Cardiac muscle cell (in vitro differentiated cells and primary cell): ENCODE measurements around the gene PPP1R12C. TPM values are rescaled to one million over a fixed set of nuclear protein-coding genes. Genes with fewer than 3 reads are reported as not detected.
A peak's percentile ranks its signal among the peaks of the same experiment; 100 is the strongest.

Source experiments
- DNase-seq, 2 donors: peaks; one replicate each; pipeline versions ENCODE4 v3.0.0 to v3.0.0-alpha.2; 2010 to 2017; ENCODE audit warnings: low read depth in 1 of 2, low spot score in 1 of 2
- H3K27ac ChIP-seq: fragments of 200-600 bp; sonication (generic); 2 replicates; pipeline ENCODE4 v1.5.1; 2016
- H3K27me3 ChIP-seq: fragments of 200-600 bp; sonication (generic); 2 replicates; pipeline ENCODE4 v1.6.0; 2016; ENCODE audit warnings: control low read depth
- H3K36me3 ChIP-seq: fragments of 200-600 bp; sonication (generic); 2 replicates; pipeline ENCODE4 v1.5.1; 2016; ENCODE audit warnings: control low read depth
- H3K4me1 ChIP-seq: fragments of 200-600 bp; sonication (generic); 2 replicates; pipeline ENCODE4 v1.8.1; 2017; ENCODE audit warnings: low read depth, mild to moderate bottlenecking, mixed run types
- H3K4me3 ChIP-seq: fragments of 200-600 bp; sonication (generic); 2 replicates; pipeline ENCODE4 v1.5.1; 2016; ENCODE audit warnings: mild to moderate bottlenecking
- H3K9me3 ChIP-seq: fragments of 200-600 bp; sonication (generic); 2 replicates; pipeline ENCODE4 v1.5.1; 2017; ENCODE audit warnings: low read depth, mild to moderate bottlenecking, control low read depth
- polyA plus RNA-seq: library from polyadenylated mRNA; unstranded; fragments of >200 nt; fragmentation: Nextera tagmentation; extraction: Ambion mirVana; gene quantifications from 2 replicates; pipeline ENCODE4 v1.2.1, GENCODE V29; 2016
- total RNA-seq: library from RNA; depleted of rRNA; stranded (reverse); fragments of >200 nt; gene quantifications from 2 replicates; pipeline ENCODE4 v1.2.3, GENCODE V29; 2016
- TF ChIP-seq, protein P1 (sequence below): IDR thresholded peaks from 2 replicates; pipeline ENCODE4 v1.5.1; 2012; ENCODE audit warnings: low read depth, mild to moderate bottlenecking, low read length

The PPP1R12C gene
- total and polyA plus RNA-seq, 2 experiments from 2014 or later, result 38.0 to 107 TPM

DNA sequence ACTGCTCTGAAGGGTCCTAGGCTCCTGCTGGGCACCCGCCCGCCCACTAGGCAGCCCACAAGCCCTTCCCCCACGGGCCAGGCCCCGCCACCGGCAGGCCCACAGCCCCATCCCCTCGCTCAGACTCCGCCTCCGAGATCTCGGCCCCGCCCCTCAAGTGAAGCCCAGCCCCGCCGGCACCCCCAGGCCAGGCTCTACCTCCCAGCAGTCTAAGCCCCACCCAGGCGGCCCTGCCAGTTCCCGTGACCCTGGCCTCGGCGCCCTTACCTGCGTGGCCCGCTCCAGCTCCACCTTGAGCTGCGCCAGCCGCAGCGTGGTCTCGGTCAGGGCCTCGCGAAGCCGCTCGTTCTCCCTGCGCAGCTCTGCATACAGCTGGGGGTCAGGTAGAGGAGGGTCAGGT lies 25.5 kb downstream of the PPP1R12C start:
- Histone ChIP-seq H3K27me3 (no peaks in the 10 kb centered on the region), H3K4me3 (no peak overlapping the region), H3K4me1 (no peaks in the 10 kb centered on the region), H3K36me3 (peaks cover 2% of the 10 kb centered on the region), H3K27ac (no peak overlapping the region), H3K9me3 (no peaks in the 10 kb centered on the region)
- TF ChIP-seq, protein P1, sequence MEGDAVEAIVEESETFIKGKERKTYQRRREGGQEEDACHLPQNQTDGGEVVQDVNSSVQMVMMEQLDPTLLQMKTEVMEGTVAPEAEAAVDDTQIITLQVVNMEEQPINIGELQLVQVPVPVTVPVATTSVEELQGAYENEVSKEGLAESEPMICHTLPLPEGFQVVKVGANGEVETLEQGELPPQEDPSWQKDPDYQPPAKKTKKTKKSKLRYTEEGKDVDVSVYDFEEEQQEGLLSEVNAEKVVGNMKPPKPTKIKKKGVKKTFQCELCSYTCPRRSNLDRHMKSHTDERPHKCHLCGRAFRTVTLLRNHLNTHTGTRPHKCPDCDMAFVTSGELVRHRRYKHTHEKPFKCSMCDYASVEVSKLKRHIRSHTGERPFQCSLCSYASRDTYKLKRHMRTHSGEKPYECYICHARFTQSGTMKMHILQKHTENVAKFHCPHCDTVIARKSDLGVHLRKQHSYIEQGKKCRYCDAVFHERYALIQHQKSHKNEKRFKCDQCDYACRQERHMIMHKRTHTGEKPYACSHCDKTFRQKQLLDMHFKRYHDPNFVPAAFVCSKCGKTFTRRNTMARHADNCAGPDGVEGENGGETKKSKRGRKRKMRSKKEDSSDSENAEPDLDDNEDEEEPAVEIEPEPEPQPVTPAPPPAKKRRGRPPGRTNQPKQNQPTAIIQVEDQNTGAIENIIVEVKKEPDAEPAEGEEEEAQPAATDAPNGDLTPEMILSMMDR, result no peak
- no peak for DNase-seq

DNA sequence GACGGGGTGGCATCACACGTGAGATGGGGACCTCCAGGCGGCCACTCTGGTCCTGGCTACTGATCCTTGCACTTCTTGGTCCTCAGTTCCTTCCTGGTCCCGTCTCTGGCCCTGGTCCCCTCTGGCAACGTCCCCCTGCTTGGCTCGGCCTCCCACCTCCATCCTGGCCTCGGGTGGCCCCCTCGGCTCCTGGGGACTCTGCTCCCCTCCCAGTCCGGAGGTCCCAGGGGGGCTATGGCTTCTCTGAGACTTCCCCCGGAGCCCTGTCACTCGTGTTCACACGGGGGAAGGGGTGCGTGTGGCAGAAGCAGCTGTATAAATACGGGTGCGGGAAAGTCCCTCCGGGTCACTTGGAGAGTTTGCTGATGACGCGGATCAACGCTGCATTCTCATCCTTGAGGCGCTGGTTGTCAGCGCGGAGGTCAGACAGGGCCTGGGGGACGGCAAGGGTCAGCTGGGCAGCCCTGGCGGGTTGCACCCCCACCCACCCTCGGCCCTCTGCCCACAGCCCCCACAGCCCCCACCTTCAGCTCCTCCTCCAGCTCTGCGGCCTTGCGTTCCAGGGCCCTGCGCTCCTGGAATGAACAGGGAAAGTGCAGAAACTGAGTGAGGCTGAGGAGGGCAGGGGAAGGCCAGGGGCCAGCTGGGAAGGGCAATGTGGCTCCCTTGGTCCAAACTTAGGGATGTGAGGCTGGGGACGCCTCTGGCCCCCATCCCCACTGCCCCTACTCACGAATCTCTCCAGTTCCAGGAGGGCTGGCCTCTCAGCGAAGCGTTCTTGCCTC lies 26.1 kb downstream of the PPP1R12C start:
- no peak for DNase-seq
- Histone ChIP-seq H3K27me3 (peaks cover 1% of the 10 kb centered on the region), H3K4me1 (peaks cover 1% of the 10 kb centered on the region), H3K27ac (no peak overlapping the region), H3K4me3 (no peak overlapping the region), H3K36me3 (peaks cover 2% of the 10 kb centered on the region), H3K9me3 (no peaks in the 10 kb centered on the region)
- TF ChIP-seq, protein P1, result no peak

DNA sequence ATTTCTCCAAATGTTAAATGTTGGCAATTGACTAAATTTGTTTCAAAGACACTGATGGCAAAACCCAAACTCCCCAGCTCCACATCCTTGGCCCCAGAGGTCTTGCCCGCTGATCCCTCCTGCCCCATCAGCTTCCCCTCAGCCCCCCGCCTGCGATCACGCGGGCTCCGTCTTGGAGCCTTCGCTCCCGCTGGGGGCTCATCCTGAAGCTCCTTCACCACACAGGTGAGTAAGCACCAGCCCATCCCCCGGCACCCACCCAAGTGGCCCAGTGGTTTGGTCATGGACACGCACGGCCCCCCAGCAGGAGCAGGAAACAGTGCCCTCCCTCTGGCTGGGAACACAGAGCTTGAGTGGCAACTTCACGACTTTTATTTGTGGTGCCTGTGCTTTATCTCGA lies 26.9 kb downstream of the PPP1R12C start:
- no peak overlapping the region for H3K4me3 ChIP-seq
- H3K27me3 ChIP-seq, result peaks cover 9% of the 10 kb centered on the region
- H3K27ac ChIP-seq, result no peak overlapping the region
- H3K4me1 ChIP-seq, result peaks cover 2% of the 10 kb centered on the region
- TF ChIP-seq, protein P1, result no peak
- no peaks in the 10 kb centered on the region for H3K9me3 ChIP-seq
- peaks cover 2% of the 10 kb centered on the region for H3K36me3 ChIP-seq
- DNase-seq, result no peak

DNA sequence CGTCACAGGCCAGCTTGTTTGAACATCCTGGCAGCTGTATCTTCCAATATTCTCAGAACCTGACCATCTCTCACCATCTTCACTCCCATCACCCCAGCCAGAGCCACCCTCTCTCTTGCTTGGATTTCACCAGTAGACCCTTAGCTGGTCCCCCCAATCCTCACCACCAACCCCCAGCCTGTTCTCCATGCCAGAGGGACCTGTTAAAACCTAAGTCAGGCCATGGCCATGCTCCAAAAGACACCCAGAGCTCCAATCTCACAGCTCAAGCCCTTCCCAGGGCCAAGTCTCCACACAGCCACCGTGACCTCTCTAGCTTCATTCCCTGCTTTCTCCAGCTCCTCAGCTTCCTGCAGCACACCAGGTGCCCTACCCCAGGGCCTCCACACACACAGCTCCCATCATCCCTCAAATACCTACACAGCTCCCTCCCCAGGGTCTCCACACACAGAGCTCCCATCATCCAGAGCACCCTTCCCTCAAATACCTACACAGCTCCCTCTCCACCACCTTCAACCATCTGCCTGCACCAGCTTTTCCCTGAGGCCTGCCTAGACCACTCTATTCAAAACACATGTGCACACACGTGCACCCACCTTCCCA lies 28.0 kb downstream of the PPP1R12C start:
- no peaks in the 10 kb centered on the region for H3K36me3 ChIP-seq
- H3K4me1 ChIP-seq, result peaks cover 2% of the 10 kb centered on the region
- no peak overlapping the region for H3K27ac ChIP-seq
- peaks cover 20% of the 10 kb centered on the region for H3K27me3 ChIP-seq
- no peak for DNase-seq
- TF ChIP-seq, protein P1, result no peak
- H3K9me3 ChIP-seq, result no peaks in the 10 kb centered on the region
- H3K4me3 ChIP-seq, result no peak overlapping the region

DNA sequence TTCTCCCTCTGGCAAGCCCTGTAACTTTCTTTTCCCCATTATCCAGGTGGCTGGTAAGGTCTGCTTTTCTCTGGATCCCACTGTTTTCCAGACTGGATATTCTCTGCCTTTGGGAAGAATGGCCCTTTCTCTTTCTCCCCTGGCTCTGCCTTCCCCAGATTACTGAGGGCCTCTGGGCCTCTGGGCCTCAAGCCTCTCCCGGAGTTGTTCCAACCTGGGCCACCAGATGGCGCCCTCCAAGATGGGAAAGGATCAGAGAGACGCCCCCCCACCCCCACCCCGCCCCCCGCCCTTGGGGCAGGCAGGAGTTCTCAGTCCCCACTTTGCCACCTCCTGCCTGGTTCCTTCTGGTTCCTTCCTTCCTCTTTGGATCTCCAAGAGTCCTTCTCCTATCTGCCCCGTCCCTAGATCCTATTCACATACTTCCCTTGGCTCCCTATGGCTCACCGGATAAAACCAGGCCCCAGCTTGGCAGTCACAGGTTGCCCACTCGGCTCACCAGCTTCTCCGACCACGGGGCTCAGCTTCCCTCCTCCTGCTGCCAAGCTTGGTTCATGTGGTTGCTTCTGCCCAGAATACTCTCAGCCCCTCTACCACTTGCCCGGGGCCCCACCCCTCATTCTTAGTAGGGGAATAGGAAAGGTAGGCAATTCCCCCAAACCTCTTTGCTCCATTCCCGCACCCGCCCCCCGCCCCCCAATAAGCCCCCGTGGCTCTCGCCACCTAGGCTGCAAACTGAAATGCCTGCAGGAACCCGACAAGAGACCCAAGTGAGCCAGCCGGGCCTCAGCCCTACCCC lies 28.7 kb downstream of the PPP1R12C start:
- Histone ChIP-seq H3K27ac (no peak overlapping the region), H3K9me3 (no peaks in the 10 kb centered on the region), H3K4me3 (no peak overlapping the region), H3K4me1 (peaks cover 2% of the 10 kb centered on the region), H3K36me3 (no peaks in the 10 kb centered on the region), H3K27me3 (peaks cover 27% of the 10 kb centered on the region)
- TF ChIP-seq, protein P1, result peak; percentile 57
- peak; percentile 72 to 76 for DNase-seq
